ENCODE measurements around the gene AMOTL2.

- TF ChIP-seq CTCF (IDR thresholded peaks at IDR 0.05) (no peak), EZH2 (IDR thresholded peaks at IDR 0.05; ENCODE audit: borderline replicate concordance, insufficient read depth, low read depth, low read length, poor library complexity, severe bottlenecking) (no peak)
Measured at GRCh38 chr3:134319931-134320330, 54.3 kb downstream of the AMOTL2 start.
